Measurements from ENCODE around the gene RNU1-3.
"Not testable (repeated sequence)": the region's sequence is repeated elsewhere in the genome, so short reads cannot be mapped to it uniquely, and the experiment has no call there.

DNA sequence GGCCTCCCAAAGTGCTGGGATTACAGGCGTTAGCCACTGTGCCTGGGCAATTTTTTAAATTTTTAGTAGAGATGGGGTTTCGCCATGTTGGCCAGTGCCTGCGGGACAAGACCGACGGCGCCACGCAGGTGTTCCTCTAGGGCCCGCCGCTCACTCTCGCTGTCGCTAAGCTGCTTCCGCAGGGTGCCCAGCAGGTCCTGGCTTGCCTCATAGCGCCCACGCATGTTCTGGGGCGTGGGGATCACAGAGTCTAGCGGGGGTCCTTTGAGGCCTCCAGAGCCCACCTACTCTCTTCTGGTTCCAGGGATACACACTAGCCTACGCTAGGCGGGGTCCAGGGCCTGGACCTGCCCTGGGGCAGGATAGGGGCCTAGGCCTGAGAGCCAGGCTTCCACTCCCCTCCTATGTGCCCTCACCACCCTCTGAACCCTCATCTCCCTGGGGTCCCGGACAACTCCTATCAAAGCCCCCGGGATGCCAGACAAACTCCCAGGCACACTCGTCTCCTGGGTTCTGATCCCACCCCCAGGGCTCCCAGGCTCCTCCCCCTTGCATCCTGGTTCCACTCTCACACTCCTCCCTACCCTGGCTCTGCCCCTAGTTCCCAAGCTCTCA, 36.7 kb downstream of the RNU1-3 start:
- TF ChIP-seq, protein P1, sequence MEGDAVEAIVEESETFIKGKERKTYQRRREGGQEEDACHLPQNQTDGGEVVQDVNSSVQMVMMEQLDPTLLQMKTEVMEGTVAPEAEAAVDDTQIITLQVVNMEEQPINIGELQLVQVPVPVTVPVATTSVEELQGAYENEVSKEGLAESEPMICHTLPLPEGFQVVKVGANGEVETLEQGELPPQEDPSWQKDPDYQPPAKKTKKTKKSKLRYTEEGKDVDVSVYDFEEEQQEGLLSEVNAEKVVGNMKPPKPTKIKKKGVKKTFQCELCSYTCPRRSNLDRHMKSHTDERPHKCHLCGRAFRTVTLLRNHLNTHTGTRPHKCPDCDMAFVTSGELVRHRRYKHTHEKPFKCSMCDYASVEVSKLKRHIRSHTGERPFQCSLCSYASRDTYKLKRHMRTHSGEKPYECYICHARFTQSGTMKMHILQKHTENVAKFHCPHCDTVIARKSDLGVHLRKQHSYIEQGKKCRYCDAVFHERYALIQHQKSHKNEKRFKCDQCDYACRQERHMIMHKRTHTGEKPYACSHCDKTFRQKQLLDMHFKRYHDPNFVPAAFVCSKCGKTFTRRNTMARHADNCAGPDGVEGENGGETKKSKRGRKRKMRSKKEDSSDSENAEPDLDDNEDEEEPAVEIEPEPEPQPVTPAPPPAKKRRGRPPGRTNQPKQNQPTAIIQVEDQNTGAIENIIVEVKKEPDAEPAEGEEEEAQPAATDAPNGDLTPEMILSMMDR (IDR thresholded peaks at IDR 0.05) = not testable (repeated sequence)
- TF ChIP-seq EZH2, EZH2phosphoT487 (IDR thresholded peaks at IDR 0.05): not testable (repeated sequence)

Measured in neural progenitor cell (in vitro differentiated cells).